SK-N-SH (cell line): ENCODE results near the gene ADNP2.

ENCODE experiments used
- FOXJ3 ChIP-seq: sonication (generic); formaldehyde crosslinking; IDR thresholded peaks from 2 replicates; pipeline ENCODE4 v1.5.1; 2020; ENCODE audit warnings: mild to moderate bottlenecking, missing genetic modification reagents
- TF ChIP-seq, protein P1 (sequence below): fragments of 200-600 bp; sonication (generic); IDR thresholded peaks from 2 replicates; pipeline ENCODE4 v1.6.1; 2017; ENCODE audit warnings: antibody characterized with exemption, mild to moderate bottlenecking, moderate library complexity

DNA sequence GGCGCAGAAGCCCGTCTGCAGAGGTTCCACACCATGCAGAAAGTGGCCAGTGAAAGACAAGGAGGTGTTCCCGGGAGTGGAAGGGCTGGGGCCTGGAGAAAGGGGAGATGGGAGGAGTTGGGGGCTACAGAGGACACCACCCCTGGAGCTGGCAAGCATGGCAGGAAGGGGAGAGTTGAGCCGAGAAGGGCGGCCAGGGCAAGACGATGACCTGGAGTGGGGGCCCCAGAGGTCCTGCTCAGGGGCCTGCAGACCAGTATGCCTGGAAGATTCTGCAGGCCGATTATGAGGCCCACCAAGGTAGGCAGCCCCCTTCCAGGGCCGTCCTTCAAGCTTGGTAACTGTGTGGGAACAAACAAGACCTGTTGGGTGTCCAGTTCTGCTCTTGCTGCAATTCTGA lies 41.7 kb upstream of the ADNP2 start:
- TF ChIP-seq, protein P1, sequence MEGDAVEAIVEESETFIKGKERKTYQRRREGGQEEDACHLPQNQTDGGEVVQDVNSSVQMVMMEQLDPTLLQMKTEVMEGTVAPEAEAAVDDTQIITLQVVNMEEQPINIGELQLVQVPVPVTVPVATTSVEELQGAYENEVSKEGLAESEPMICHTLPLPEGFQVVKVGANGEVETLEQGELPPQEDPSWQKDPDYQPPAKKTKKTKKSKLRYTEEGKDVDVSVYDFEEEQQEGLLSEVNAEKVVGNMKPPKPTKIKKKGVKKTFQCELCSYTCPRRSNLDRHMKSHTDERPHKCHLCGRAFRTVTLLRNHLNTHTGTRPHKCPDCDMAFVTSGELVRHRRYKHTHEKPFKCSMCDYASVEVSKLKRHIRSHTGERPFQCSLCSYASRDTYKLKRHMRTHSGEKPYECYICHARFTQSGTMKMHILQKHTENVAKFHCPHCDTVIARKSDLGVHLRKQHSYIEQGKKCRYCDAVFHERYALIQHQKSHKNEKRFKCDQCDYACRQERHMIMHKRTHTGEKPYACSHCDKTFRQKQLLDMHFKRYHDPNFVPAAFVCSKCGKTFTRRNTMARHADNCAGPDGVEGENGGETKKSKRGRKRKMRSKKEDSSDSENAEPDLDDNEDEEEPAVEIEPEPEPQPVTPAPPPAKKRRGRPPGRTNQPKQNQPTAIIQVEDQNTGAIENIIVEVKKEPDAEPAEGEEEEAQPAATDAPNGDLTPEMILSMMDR: no peak
- no peak for TF ChIP-seq FOXJ3
